H1 (cell line): Measurements from ENCODE around the gene MRPL34. TPM values are rescaled to one million over a fixed set of nuclear protein-coding genes. Genes with fewer than 3 reads are reported as not detected.

Experiments used
- CTCF ChIA-PET: fragments of 300-600 bp; sonication (Branson Sonifier 250); formaldehyde crosslinking; loops from one replicate; lab custom pipeline; 2021; ENCODE audit not compliant: partially characterized antibody; lab: Charles Lee
- POLR2A ChIA-PET: fragments of 300-600 bp; sonication (Branson Sonifier 250); formaldehyde crosslinking; loops from one replicate; lab custom pipeline; 2021; ENCODE audit warnings: inconsistent platforms; ENCODE audit not compliant: partially characterized antibody; lab: Charles Lee
- DNase-seq, 2 experiments: peaks; one replicate each; pipeline versions ENCODE4 v3.0.0 to v3.0.0-alpha.2; 2010 to 2022; ENCODE audit warnings: low spot score in 2 of 2, low read depth in 1 of 2, mixed read lengths in 1 of 2
- FAIRE-seq: peaks from 2 replicates; lab custom pipeline; 2011; peaks lifted over from hg19 to GRCh38; lab: Jason Lieb, UNC
- H2AFZ ChIP-seq: 2 replicates; pipeline ENCODE4 v1.8.1; 2012; ENCODE audit warnings: low read length, inconsistent platforms
- H2AK5ac ChIP-seq: 2 replicates; pipeline ENCODE4 v1.6.1; 2013; ENCODE audit warnings: low read depth, low read length
- H2BK120ac ChIP-seq: replicated peaks from 2 replicates; pipeline ENCODE3; 2013; ENCODE audit warnings: low read depth, low read length, inconsistent platforms
- H2BK12ac ChIP-seq: 2 replicates; pipeline ENCODE4 v1.6.1; 2013; ENCODE audit warnings: low read depth, low read length
- H2BK15ac ChIP-seq: 2 replicates; pipeline ENCODE4 v1.6.1; 2013; ENCODE audit warnings: low read length
- H2BK20ac ChIP-seq: 2 replicates; pipeline ENCODE4 v1.6.1; 2013; ENCODE audit warnings: low read length
- H2BK5ac ChIP-seq: 2 replicates; pipeline ENCODE4 v1.6.1; 2013; ENCODE audit warnings: low read depth, low read length
- H3K14ac ChIP-seq: 2 replicates; pipeline ENCODE4 v1.6.1; 2013; ENCODE audit warnings: inconsistent platforms; ENCODE audit not compliant: insufficient read length
- H3K18ac ChIP-seq: 2 replicates; pipeline ENCODE4 v1.6.1; 2013; ENCODE audit warnings: low read length; ENCODE audit errors: extremely low read depth
- H3K23ac ChIP-seq: 2 replicates; pipeline ENCODE4 v1.6.1; 2013; ENCODE audit warnings: inconsistent platforms; ENCODE audit not compliant: insufficient read length
- H3K23me2 ChIP-seq: 2 replicates; pipeline ENCODE4 v1.6.1; 2013; ENCODE audit warnings: low read depth, low read length
- H3K27ac ChIP-seq: 2 replicates; pipeline ENCODE4 v1.6.1; 2011; ENCODE audit warnings: low read depth, low read length, inconsistent platforms
- H3K27me3 ChIP-seq, 4 experiments: replicated peaks in 1 of 4; 1 replicate in 1 of 4; 2 replicates in 3 of 4; pipeline versions ENCODE4 v1.6.1 to v1.8.1; 2011 to 2013; ENCODE audit warnings: low read length in 3 of 4, mild to moderate bottlenecking in 3 of 4, inconsistent platforms in 2 of 4, mixed read lengths in 2 of 4, moderate library complexity in 1 of 4; ENCODE audit not compliant: control insufficient read depth in 3 of 4, insufficient read depth in 3 of 4; ENCODE audit errors: extremely low read depth in 1 of 4
- H3K36me3 ChIP-seq, 4 experiments: 2 replicates each; pipeline versions ENCODE4 v1.6.1 to v1.8.1; 2011 to 2013; ENCODE audit warnings: mild to moderate bottlenecking in 4 of 4, low read length in 3 of 4, moderate library complexity in 2 of 4, control low read depth in 1 of 4, inconsistent platforms in 1 of 4; ENCODE audit not compliant: insufficient read depth in 4 of 4, control insufficient read depth in 2 of 4
- H3K4ac ChIP-seq: replicated peaks from 2 replicates; pipeline ENCODE3; 2013; ENCODE audit warnings: low read length, low read depth, mixed read lengths, inconsistent platforms; ENCODE audit not compliant: insufficient read length
- H3K4me1 ChIP-seq, 4 experiments: replicated peaks in 1 of 4; 1 replicate in 1 of 4; 2 replicates in 3 of 4; pipeline versions ENCODE4 v1.6.1 to v1.8.1; 2011 to 2013; ENCODE audit warnings: low read length in 3 of 4, inconsistent platforms in 2 of 4, mixed read lengths in 1 of 4; ENCODE audit not compliant: insufficient read depth in 4 of 4, control insufficient read depth in 3 of 4
- H3K4me2 ChIP-seq, 2 experiments: 2 replicates each; pipeline versions ENCODE4 v1.6.1 to v1.8.1; 2011 to 2013; ENCODE audit warnings: low read depth in 2 of 2, low read length in 2 of 2, control low read depth in 1 of 2, inconsistent platforms in 1 of 2, mild to moderate bottlenecking in 1 of 2; ENCODE audit not compliant: insufficient read depth in 1 of 2
- H3K4me3 ChIP-seq, 4 experiments: fragments of 200-600, 300-600 bp in 1 of 4; sonication (generic), shearing (Covaris generic), sonication (Bioruptor Twin) in 1 of 4; 2 replicates each; pipeline versions ENCODE4 v1.5.1 to v1.8.1; 2011 to 2016; ENCODE audit warnings: low read length in 4 of 4, low read depth in 3 of 4, control low read depth in 2 of 4, inconsistent platforms in 2 of 4, mild to moderate bottlenecking in 2 of 4, mixed read lengths in 1 of 4, moderate library complexity in 1 of 4; ENCODE audit not compliant: insufficient read depth in 2 of 4; ENCODE audit errors: extremely low read depth in 1 of 4
- H3K56ac ChIP-seq: replicated peaks from 2 replicates; pipeline ENCODE3; 2013; ENCODE audit warnings: low read depth, mild to moderate bottlenecking, mixed read lengths, low read length, inconsistent platforms; ENCODE audit not compliant: insufficient read length
- H3K79me1 ChIP-seq: 2 replicates; pipeline ENCODE4 v1.6.1; 2013; ENCODE audit warnings: low read depth, low read length, control low read depth
- H3K79me2 ChIP-seq, 2 experiments: 2 replicates each; pipeline versions ENCODE4 v1.6.1 to v1.8.1; 2012 to 2013; ENCODE audit warnings: low read length in 2 of 2, mild to moderate bottlenecking in 2 of 2, inconsistent platforms in 1 of 2; ENCODE audit not compliant: insufficient read depth in 2 of 2, control insufficient read depth in 1 of 2
- H3K9ac ChIP-seq, 4 experiments: replicated peaks in 1 of 4; 1 replicate in 1 of 4; 2 replicates in 3 of 4; pipeline versions ENCODE4 v1.6.1 to v1.8.1; 2011 to 2013; ENCODE audit warnings: low read depth in 3 of 4, low read length in 3 of 4, control low read depth in 2 of 4, mild to moderate bottlenecking in 2 of 4, moderate library complexity in 2 of 4, inconsistent platforms in 1 of 4; ENCODE audit errors: extremely low read depth in 1 of 4
- H3K9me3 ChIP-seq, 2 experiments: 2 replicates each; pipeline versions ENCODE4 v1.6.1 to v1.8.1; 2012 to 2013; ENCODE audit warnings: mild to moderate bottlenecking in 2 of 2, moderate library complexity in 2 of 2, control low read depth in 1 of 2, inconsistent platforms in 1 of 2, low read depth in 1 of 2, low read length in 1 of 2, mixed read lengths in 1 of 2; ENCODE audit not compliant: insufficient read depth in 2 of 2
- H4K20me1 ChIP-seq, 2 experiments: replicated peaks in 1 of 2; 2 replicates each; pipeline versions ENCODE3 to v1.8.1; 2011 to 2013; ENCODE audit warnings: inconsistent platforms in 2 of 2, low read length in 2 of 2, mild to moderate bottlenecking in 1 of 2; ENCODE audit not compliant: insufficient read depth in 2 of 2, control insufficient read depth in 1 of 2
- H4K5ac ChIP-seq: 2 replicates; pipeline ENCODE4 v1.6.1; 2013; ENCODE audit warnings: low read length, low read depth, mixed read lengths, inconsistent platforms; ENCODE audit not compliant: insufficient read length
- H4K8ac ChIP-seq: 2 replicates; pipeline ENCODE4 v1.8.0; 2013; ENCODE audit warnings: mild to moderate bottlenecking, moderate library complexity, low read length, inconsistent platforms; ENCODE audit not compliant: insufficient read depth; ENCODE audit errors: extremely low read depth
- H4K91ac ChIP-seq: replicated peaks from 2 replicates; pipeline ENCODE3; 2013; ENCODE audit warnings: low read length, mixed read lengths, inconsistent platforms; ENCODE audit not compliant: insufficient read length
- ASH2L ChIP-seq: fragments of 200-600, 300-600 bp; sonication (generic); IDR thresholded peaks from one replicate; pipeline ENCODE4 v1.7.1; 2017; ENCODE audit warnings: low read length
- CBX5 ChIP-seq: fragments of 300-800, 300-1000 bp; sonication (generic); IDR thresholded peaks from 2 replicates; pipeline ENCODE4 v1.7.1; 2016; ENCODE audit warnings: antibody characterized with exemption, low read length, low read depth
- EP300 ChIP-seq, 2 experiments: IDR thresholded peaks; 1 replicate in 1 of 2; 2 replicates in 1 of 2; pipeline ENCODE4 v1.6.1; 2011 to 2012; ENCODE audit warnings: low read depth in 2 of 2, low read length in 2 of 2, mild to moderate bottlenecking in 2 of 2, borderline replicate concordance in 1 of 2, inconsistent platforms in 1 of 2, moderate library complexity in 1 of 2
- MAX ChIP-seq: IDR thresholded peaks from 2 replicates; pipeline ENCODE4 v1.6.1; 2012; ENCODE audit warnings: inconsistent platforms
- POLR2A ChIP-seq, 2 experiments: IDR thresholded peaks; 1 replicate in 1 of 2; 2 replicates in 1 of 2; pipeline ENCODE4 v1.6.1; 2011; ENCODE audit warnings: low read depth in 2 of 2, low read length in 2 of 2, mild to moderate bottlenecking in 2 of 2; ENCODE audit errors: control extremely low read depth in 1 of 2
- POU5F1 ChIP-seq: IDR thresholded peaks from 2 replicates; pipeline ENCODE4 v1.6.1; 2011; ENCODE audit warnings: low read depth, mild to moderate bottlenecking, low read length, moderate library complexity
- RAD21 ChIP-seq, 2 experiments: IDR thresholded peaks in 1 of 2; conservative IDR thresholded peaks in 1 of 2; 2 replicates each; pipeline ENCODE4 v1.6.1; 2011; ENCODE audit warnings: low read depth in 2 of 2, low read length in 2 of 2, improper control_type of control experiment in 1 of 2, inconsistent platforms in 1 of 2, mild to moderate bottlenecking in 1 of 2, moderate library complexity in 1 of 2
- USF2 ChIP-seq: IDR thresholded peaks from 2 replicates; pipeline ENCODE4 v1.6.1; 2011; ENCODE audit warnings: low read length, improper control_type of control experiment
- WGBS, 2 experiments: shearing (Covaris generic) in 1 of 2; methylation state at CpG; one replicate each; pipeline versions ENCODE4 v1.1.6 to v1.1.7; 2013 to 2015; ENCODE audit warnings: low lambda C conversion rate in 2 of 2, mixed read lengths in 2 of 2, inconsistent platforms in 1 of 2, low coverage in 1 of 2, missing lambda C conversion rate in 1 of 2; ENCODE audit not compliant: insufficient replicate concordance in 2 of 2, insufficient coverage in 1 of 2, insufficient read length in 1 of 2; ENCODE audit errors: extremely low coverage in 1 of 2, missing lambda C conversion rate in 1 of 2; 5-methylcytosine and 5-hydroxymethylcytosine counted together
- polyA plus RNA-seq, 7 experiments: library from polyadenylated mRNA; depleted of rRNA in 3 of 7; stranded (reverse) in 5 of 7; unstranded in 2 of 7; fragments of >200 nt in 5 of 7; fragments of 200-250 nt in 2 of 7; gene quantifications; 1 replicate in 5 of 7; 2 replicates in 1 of 7; 4 replicates in 1 of 7; pipeline versions ENCODE4 v1.2.1 to v1.2.3, GENCODE V29; 2011 to 2013; ENCODE audit warnings: missing spikeins in 2 of 7, mixed read lengths in 2 of 7
- total RNA-seq: library from RNA; stranded (reverse); fragmentation: NEBNext Ultra II Directional; extraction: Animal tissue kit (Norgen Biotek cat#: 25700); gene quantifications from 2 replicates; pipeline ENCODE4 v1.2.1, GENCODE V29; 2021

The MRPL34 gene
- total and polyA plus RNA-seq, 2 of the 8 experiments (the other 6 are each of a cell fraction or from before 2014, with no cell fraction given), result 91.9 to 99.6 TPM

- Histone ChIP-seq H3K4me3 (peak overlapping the region; percentile 60 to 95 (median 61)), H4K20me1 (peaks cover 0 to 14% of the 10 kb centered on the region in 2 experiments), H3K4me1 (peaks cover 0 to 26% (median 19%) of the 10 kb centered on the region in 4 experiments; a peak in 6 of 7 replicates), H2BK5ac (0 out of 2 replicates have a peak overlapping the region, but pooled peaks have one; percentile 55), H4K91ac (peak overlapping the region; percentile 85), H3K23me2 (peaks cover 7% of the 10 kb centered on the region; the same call in 1 of the 2 replicates), H3K23ac (no peak overlapping the region), H3K27me3 (no peaks in the 10 kb centered on the region; a peak in 1 of 7 replicates), H2BK20ac (no peak overlapping the region), H3K18ac (peak overlapping the region; percentile 90), H2BK15ac (0 out of 2 replicates have a peak overlapping the region, but pooled peaks have one; percentile 100), H3K14ac (no peak overlapping the region), H3K79me1 (0 out of 2 replicates have a peak, but pooled peaks cover 2% of the 10 kb centered on the region), H2AK5ac (no peak overlapping the region), H3K4ac (peak overlapping the region; percentile 57), H4K5ac (peak overlapping the region; percentile 78), H3K9ac (peak overlapping the region in 3 of 4 experiments; percentile 25 to 58 (median 45); a peak in 4 of 7 replicates), H3K79me2 (no peaks in the 10 kb centered on the region), H2BK120ac (no peak overlapping the region), H2AFZ (no peak overlapping the region), H3K27ac (peak overlapping the region; percentile 60; the same call in 1 of the 2 replicates), H3K9me3 (no peaks in the 10 kb centered on the region), H3K56ac (peak overlapping the region; percentile 77), H4K8ac (peak overlapping the region; percentile 89), H2BK12ac (no peak overlapping the region), H3K4me2 (peak overlapping the region; percentile 72 to 83), H3K36me3 (peaks cover 0 to 10% (median 4%) of the 10 kb centered on the region in 4 experiments; a peak in 4 of 8 replicates)
- 24% methylated on average over 40 of the region's 94 CpGs; no CpG with 5 or more reads in 1 of the 2 experiments for WGBS, 2 experiments
- FAIRE-seq, result no peak
- POLR2A ChIA-PET, result interaction anchor here (0.9 to 17.1 kb wide), 7 partner anchors 10 to 115 kb away, joined by 3 to 329 read pairs (median 4); partner anchors contain the start of genes ABHD8, ANO8, BABAM1 and DDA1
- DNase-seq, result peak in 1 of 2 experiments; percentile 77
- CTCF ChIA-PET, result interaction anchor here (1.7 to 3.3 kb wide), 5 partner anchors 20 to 61 kb away, joined by 4 to 13 read pairs (median 6); partner anchors contain the start of genes DDA1 and MRPL34
- TF ChIP-seq MAX (peak; percentile 93), CBX5 (no peak), ASH2L (no peak), RAD21 (IDR thresholded peaks at IDR 0.05 in 1 of 2, conservative IDR thresholded peaks at IDR 0.05 in 1 of 2; ENCODE audit: low read depth in 2 of 2, low read length in 2 of 2) (peak in 1 of 2 experiments; percentile 12; a peak in 1 of 4 replicates), USF2 (no peak), POLR2A (IDR thresholded peaks at IDR 0.05; ENCODE audit: control extremely low read depth in 1 of 2, low read depth in 2 of 2, low read length in 2 of 2) (no peak), EP300 (IDR thresholded peaks at IDR 0.05; ENCODE audit: borderline replicate concordance in 1 of 2, low read depth in 2 of 2, low read length in 2 of 2) (no peak), POU5F1 (no peak)
Measured at GRCh38 chr19:17328517-17329365, 23.1 kb downstream of the MRPL34 start.
